GM21723 (cell line): Measurements from ENCODE around the gene TIMM13.

Source experiments
- ATAC-seq: cut with Tn5 transposase; IDR thresholded peaks from one replicate; pipeline ENCODE4 v1.9.1; 2021; ENCODE audit warnings: mild to moderate bottlenecking, moderate library complexity; ENCODE audit not compliant: unreplicated experiment

Gene TIMM13

DNA sequence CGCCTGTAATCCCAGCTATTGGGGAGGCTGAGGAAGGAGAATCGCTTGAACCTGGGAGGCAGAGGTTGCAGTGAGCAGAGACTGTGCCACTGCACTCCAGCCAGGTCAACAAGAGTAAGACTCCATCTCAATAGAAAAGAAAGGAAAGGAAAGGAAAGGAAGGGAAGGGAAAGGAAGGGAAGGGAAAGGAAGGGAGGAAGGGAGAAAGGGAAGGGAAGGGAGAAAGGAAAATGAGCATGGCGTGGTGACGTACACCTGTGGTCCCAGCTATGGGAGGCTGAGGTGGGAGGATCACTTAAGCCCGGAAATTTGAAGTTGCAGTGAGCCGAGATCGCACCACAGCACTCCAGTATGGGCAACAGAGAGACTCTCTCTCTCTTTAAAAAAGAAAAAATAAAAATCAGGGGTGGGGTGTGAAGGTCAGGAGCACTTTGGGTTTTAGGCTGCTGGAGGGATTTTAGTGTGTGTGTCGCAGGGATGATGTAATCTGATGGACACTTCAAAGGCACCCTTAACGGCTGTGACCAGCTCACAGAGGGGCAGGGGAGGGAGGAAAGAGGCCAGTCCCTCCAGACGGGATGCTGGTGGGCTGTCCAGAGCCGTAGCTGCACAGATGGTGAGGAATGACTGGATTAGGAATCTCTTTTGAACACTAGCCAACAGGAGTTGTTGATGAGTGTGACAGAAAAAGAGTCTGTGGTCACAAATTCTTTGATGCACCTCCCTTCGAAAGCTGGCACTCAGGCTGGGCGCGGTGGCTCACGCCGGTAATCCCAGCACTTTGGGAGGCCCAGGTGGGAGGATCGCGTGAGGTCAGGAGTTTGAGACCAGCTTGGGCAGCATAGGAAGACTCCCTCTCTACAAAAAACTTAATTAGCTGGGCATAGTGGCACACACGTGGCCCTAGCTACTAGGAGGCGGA, 39.8 kb downstream of the TIMM13 start:
- ATAC-seq = no peak

DNA sequence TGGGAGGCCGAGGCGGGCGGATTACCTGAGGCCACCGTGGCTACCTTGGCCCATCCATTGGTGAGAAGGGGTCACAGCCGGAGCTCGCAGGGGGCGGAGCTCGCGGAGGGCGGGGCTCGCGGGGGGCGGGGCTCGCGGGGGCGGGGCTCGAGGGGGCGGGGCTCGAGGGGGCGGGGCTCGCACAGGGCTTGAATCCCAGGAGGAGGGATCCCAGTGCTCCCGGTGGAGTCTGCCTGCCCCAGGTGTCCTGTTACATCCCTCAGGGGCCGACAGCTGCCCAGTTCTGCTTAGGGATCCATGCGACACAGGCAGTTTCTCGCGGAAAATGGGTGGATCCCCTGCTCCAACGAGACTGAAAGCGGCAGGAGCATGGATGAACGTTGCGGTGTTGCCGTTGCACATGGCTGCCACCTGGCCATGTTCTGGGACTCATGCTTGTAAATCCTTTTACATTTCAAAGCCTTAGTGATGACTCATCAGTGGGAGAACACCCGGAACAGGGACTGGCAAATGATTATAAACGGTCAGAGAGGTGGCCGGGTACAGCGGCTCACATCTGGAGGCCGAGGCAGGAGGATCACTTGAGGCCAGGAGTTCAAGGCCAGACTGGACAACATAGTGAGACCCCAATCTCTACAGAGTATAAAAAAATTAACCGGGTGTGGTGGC, 42.2 kb downstream of the TIMM13 start:
- ATAC-seq = no peak

DNA sequence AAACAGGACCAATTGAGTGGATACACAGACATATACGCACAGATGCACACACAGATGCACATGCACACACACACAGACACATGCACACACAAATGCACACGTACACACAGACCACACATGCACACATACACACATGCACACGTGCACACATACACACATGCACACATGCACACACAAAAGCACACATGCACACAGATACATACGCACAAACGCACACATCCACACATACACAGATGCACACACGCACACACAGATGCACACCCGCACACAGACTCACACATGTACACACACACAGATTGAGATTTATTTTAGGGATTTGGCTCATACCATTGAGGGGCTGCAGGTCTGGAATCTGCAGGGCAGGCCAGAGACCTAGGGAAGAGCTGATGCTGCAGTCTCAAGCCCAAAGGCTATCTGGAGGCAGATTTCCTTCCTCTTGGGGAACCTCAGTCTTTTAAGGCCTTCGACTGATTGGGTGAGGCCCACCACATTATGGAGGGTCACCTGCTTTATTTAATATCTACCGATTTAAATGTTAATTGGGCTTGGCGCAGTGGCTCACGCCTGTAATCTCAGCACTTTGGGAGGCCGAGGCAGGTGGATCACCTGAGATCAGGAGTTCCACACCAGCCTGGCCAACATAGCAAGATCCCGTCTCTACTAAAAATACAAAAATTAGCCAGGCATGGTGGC, 44.7 kb downstream of the TIMM13 start:
- no peak for ATAC-seq

DNA sequence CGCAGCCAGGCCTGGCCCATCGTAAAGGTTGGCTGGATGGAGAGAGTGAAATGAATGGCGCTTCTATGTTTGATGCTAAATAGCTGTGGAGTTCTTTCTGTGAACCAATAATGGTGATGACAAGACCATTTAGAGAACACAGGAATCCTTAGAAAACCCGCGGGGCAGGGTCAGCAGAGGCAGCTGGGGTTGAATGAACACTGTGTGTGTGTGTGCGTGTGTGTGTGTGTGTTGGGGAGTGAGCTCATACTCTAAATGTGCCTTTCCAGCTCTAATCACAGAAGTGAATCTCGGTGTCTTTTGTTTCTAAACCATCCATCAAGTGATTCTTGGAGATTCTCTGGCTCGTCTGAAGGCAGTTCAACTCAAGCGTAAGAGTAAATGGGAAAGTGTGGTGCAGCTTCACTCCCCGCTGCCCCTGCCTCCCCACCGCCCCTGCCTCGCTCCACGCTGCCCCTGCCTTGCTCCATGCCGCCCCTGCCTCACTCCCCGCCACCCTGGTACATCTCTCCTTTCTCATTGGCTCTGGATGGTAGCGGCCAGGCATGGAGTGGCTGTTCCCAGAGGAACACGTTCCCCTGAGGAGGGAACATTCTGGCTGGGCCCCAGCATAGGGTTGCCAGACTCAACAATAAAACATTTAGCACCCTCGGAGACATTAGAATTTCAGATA, 46.1 kb downstream of the TIMM13 start:
- ATAC-seq = no peak

DNA sequence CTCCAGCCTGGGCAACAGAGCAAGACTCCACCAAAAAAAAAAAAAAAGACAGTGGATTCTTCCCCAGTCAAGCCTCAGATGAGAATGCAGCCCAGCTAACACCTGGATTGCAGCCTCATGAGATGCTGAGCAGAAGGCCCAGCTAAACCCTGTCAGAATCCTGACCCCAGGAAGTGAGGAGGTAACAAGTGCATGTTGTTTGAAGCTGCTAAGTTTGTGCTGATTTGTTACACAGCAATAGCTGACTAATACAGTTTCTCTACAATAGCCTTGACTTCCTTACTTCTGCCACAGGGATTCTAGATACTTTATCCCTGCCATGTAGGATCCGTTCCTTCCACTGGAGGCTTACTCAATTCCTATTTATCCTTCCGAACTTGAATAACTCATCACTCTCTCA, 46.8 kb downstream of the TIMM13 start:
- no peak for ATAC-seq

- no peak for ATAC-seq
Observed at GRCh38 chr19:2376784-2377519, 50.4 kb downstream of the TIMM13 start.
